HG03025 (cell line): Measurements from ENCODE around the gene TAB3.

ENCODE experiments used
- ATAC-seq: cut with Tn5 transposase; IDR thresholded peaks from one replicate; pipeline ENCODE4 v1.9.1; 2021; ENCODE audit warnings: mild to moderate bottlenecking, moderate library complexity; ENCODE audit not compliant: unreplicated experiment, low FRiP score

Gene TAB3

GRCh38 chrX:30779453-30780030 is 109.5 kb downstream of the TAB3 start:
- ATAC-seq, result no peak

GRCh38 chrX:30777575-30777974 is 111.5 kb downstream of the TAB3 start:
- no peak for ATAC-seq
